ENCODE measurements around the gene NHP2. TPM values are rescaled to one million over a fixed set of nuclear protein-coding genes. Genes with fewer than 3 reads are reported as not detected.

The NHP2 gene
- total RNA-seq, 1 experiment from 2014 or later = 221 TPM

DNA sequence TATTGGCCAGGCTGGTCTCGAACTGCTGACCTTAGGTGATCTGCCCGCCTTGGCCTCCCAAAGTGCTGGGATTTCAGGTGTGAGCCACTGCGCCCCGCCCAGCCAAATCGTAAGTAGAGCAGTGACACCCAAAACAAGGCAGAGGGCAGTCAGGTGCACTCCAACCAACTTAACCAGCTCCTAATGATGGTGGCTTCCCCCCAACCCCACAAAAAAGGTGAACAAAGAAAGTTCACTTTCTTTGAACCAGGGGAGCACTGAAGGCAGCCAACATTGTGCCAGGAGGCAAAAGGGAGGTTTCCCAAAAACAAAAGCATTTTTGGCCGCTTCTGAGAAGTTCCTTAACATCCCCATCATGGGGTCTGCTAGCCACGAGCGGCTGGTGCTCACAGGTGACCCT, 23.9 kb upstream of the NHP2 start:
- no peak overlapping the region for H3K27ac ChIP-seq
- H3K4me2 ChIP-seq = no peak overlapping the region
- no peaks in the 10 kb centered on the region for H3K79me2 ChIP-seq (ENCODE audit: low read depth)
- ChIA-PET POLR2A (ENCODE audit: unreplicated experiment) (no interaction called here), CTCF (no interaction called here)
- H3K4me1 ChIP-seq (replicated peaks; ENCODE audit: insufficient read depth) = peaks cover 9% of the 10 kb centered on the region; the same call in 1 of the 2 replicates
- H3K36me3 ChIP-seq (ENCODE audit: low read depth) = no peaks in the 10 kb centered on the region
- no peaks in the 10 kb centered on the region for H4K20me1 ChIP-seq (ENCODE audit: insufficient read depth)
- peaks cover 8% of the 10 kb centered on the region; the same call in 1 of the 2 replicates for H3F3A ChIP-seq (ENCODE audit: insufficient read depth, low read depth)
- DNase-seq = no peak
- H2AFZ ChIP-seq = no peak overlapping the region
- intact Hi-C loops (cut with micrococcal nuclease; ENCODE audit: unreplicated experiment) = no loop called here
- no peaks in the 10 kb centered on the region for H3K9me3 ChIP-seq (ENCODE audit: insufficient read depth, low read depth)
- no peak overlapping the region for H3K4me3 ChIP-seq
- no TSS peak for BruUV-seq (replicated peaks)
- no peaks in the 10 kb centered on the region for H3K27me3 ChIP-seq (ENCODE audit: insufficient read depth, low read depth)
- TF ChIP-seq, protein P1, sequence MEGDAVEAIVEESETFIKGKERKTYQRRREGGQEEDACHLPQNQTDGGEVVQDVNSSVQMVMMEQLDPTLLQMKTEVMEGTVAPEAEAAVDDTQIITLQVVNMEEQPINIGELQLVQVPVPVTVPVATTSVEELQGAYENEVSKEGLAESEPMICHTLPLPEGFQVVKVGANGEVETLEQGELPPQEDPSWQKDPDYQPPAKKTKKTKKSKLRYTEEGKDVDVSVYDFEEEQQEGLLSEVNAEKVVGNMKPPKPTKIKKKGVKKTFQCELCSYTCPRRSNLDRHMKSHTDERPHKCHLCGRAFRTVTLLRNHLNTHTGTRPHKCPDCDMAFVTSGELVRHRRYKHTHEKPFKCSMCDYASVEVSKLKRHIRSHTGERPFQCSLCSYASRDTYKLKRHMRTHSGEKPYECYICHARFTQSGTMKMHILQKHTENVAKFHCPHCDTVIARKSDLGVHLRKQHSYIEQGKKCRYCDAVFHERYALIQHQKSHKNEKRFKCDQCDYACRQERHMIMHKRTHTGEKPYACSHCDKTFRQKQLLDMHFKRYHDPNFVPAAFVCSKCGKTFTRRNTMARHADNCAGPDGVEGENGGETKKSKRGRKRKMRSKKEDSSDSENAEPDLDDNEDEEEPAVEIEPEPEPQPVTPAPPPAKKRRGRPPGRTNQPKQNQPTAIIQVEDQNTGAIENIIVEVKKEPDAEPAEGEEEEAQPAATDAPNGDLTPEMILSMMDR (conservative IDR thresholded peaks at IDR 0.05) = no peak
- no peak for TF ChIP-seq EZH2 (IDR thresholded peaks at IDR 0.05; ENCODE audit: low read depth)
- no peaks in the 10 kb centered on the region for H3K9me2 ChIP-seq (ENCODE audit: insufficient read depth)

DNA sequence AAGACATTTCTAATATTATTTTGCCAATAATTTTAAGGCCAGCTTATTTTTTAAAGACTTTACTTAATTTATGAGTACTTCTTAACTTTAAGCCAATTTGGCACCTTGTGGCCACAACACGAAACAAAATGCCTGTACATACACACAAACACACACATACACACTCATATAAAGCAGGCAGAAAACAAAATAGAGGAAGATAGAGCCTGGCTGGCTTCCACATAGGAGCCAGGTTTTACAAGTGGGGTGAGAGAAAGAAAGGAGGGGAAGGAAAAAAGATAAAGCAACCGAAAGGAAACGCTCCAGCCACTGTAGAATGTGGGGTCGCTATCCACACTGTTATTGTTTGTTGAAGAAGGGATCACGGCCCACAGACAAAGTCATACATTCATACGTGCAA, 23.1 kb upstream of the NHP2 start:
- no peaks in the 10 kb centered on the region for H3K9me3 ChIP-seq (ENCODE audit: insufficient read depth, low read depth)
- intact Hi-C loops (cut with micrococcal nuclease; ENCODE audit: unreplicated experiment) = no loop called here
- H3K4me1 ChIP-seq (replicated peaks; ENCODE audit: insufficient read depth) = peaks cover under 1% of the 10 kb centered on the region; the same call in 1 of the 2 replicates
- H2AFZ ChIP-seq = no peak overlapping the region
- H3K79me2 ChIP-seq (ENCODE audit: low read depth) = no peaks in the 10 kb centered on the region
- no TSS peak for BruUV-seq (replicated peaks)
- ChIA-PET POLR2A (ENCODE audit: unreplicated experiment) (no interaction called here), CTCF (no interaction called here)
- H3K4me2 ChIP-seq = no peak overlapping the region
- no peaks in the 10 kb centered on the region for H3K27me3 ChIP-seq (ENCODE audit: insufficient read depth, low read depth)
- peaks cover 5% of the 10 kb centered on the region; the same call in 1 of the 2 replicates for H3F3A ChIP-seq (ENCODE audit: insufficient read depth, low read depth)
- H3K4me3 ChIP-seq = no peak overlapping the region
- no peak overlapping the region for H3K27ac ChIP-seq
- no peak for DNase-seq
- no peaks in the 10 kb centered on the region for H3K9me2 ChIP-seq (ENCODE audit: insufficient read depth)
- no peaks in the 10 kb centered on the region for H3K36me3 ChIP-seq (ENCODE audit: low read depth)
- no peak for TF ChIP-seq EZH2 (IDR thresholded peaks at IDR 0.05; ENCODE audit: low read depth)
- TF ChIP-seq, protein P1 (conservative IDR thresholded peaks at IDR 0.05) = no peak
- no peaks in the 10 kb centered on the region for H4K20me1 ChIP-seq (ENCODE audit: insufficient read depth)

DNA sequence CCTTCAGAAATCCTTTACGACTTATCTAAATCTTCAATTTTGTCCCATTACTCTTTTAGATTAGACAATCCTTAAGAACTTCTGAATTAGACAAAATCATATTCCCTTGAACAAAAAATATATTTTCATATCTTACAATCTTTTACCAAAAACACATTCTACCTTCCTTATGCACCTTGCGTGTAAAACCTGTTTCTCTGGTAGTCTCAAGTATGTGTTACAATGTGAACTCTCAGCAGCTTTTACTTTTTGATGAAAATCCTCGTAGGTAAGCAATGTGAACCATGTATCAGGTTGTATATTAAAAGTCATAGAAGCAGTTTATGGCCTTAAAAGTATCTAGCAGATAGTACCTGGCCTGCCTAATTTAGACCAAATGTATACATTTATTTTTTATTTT, 20.8 kb upstream of the NHP2 start:
- Histone ChIP-seq H2AFZ (no peak overlapping the region), H3K4me3 (no peak overlapping the region), H3K9me2 (ENCODE audit: insufficient read depth) (no peaks in the 10 kb centered on the region), H3K27me3 (ENCODE audit: insufficient read depth, low read depth) (peaks cover 4% of the 10 kb centered on the region; the same call in 1 of the 2 replicates), H3K79me2 (ENCODE audit: low read depth) (no peaks in the 10 kb centered on the region), H3K4me1 (replicated peaks; ENCODE audit: insufficient read depth) (no peaks in the 10 kb centered on the region), H3K27ac (no peak overlapping the region), H3K36me3 (ENCODE audit: low read depth) (no peaks in the 10 kb centered on the region), H3K4me2 (no peak overlapping the region), H3K9me3 (ENCODE audit: insufficient read depth, low read depth) (no peaks in the 10 kb centered on the region), H4K20me1 (ENCODE audit: insufficient read depth) (no peaks in the 10 kb centered on the region), H3F3A (ENCODE audit: insufficient read depth, low read depth) (0 out of 2 replicates have a peak, but pooled peaks cover 5% of the 10 kb centered on the region)
- CTCF ChIA-PET = no interaction called here
- no peak for DNase-seq
- POLR2A ChIA-PET (ENCODE audit: unreplicated experiment) = interaction anchor here (0.6 kb wide), 1 partner anchor 823 kb away, joined by 12 read pairs; no protein-coding TSS in a partner anchor
- intact Hi-C loops (cut with micrococcal nuclease; ENCODE audit: unreplicated experiment) = no loop called here
- no TSS peak for BruUV-seq (replicated peaks)
- no peak for TF ChIP-seq EZH2 (IDR thresholded peaks at IDR 0.05; ENCODE audit: low read depth)
- TF ChIP-seq, protein P1 (conservative IDR thresholded peaks at IDR 0.05) = no peak
